H9 (cell line): ENCODE measurements around the gene L3MBTL4. TPM values are rescaled to one million over a fixed set of nuclear protein-coding genes. Genes with fewer than 3 reads are reported as not detected.

ENCODE experiments used
- DNase-seq: peaks from one replicate; pipeline ENCODE4 v3.0.0-alpha.2; 2017
- H2AFZ ChIP-seq: one replicate; pipeline ENCODE4 v1.6.1; 2013; ENCODE audit warnings: mild to moderate bottlenecking, low read length, control low read depth, moderate library complexity
- H2AK5ac ChIP-seq: 2 replicates; pipeline ENCODE4 v1.6.1; 2013; ENCODE audit warnings: low read length, control low read depth, mixed read lengths; ENCODE audit not compliant: insufficient read length
- H2BK120ac ChIP-seq: one replicate; pipeline ENCODE4 v1.6.1; 2013; ENCODE audit warnings: low read depth, mild to moderate bottlenecking, low read length, control low read depth, inconsistent platforms; ENCODE audit not compliant: poor library complexity, severe bottlenecking
- H2BK12ac ChIP-seq: 2 replicates; pipeline ENCODE4 v1.6.1; 2013; ENCODE audit warnings: low read length, control low read depth, mixed read lengths, low read depth; ENCODE audit not compliant: insufficient read length
- H2BK15ac ChIP-seq: 2 replicates; pipeline ENCODE4 v1.6.1; 2013; ENCODE audit warnings: low read depth, low read length, control low read depth
- H2BK20ac ChIP-seq: one replicate; pipeline ENCODE4 v1.6.1; 2013; ENCODE audit warnings: low read depth, mild to moderate bottlenecking, low read length, control low read depth, inconsistent platforms; ENCODE audit not compliant: poor library complexity, severe bottlenecking
- H2BK5ac ChIP-seq: 2 replicates; pipeline ENCODE4 v1.6.1; 2013; ENCODE audit warnings: low read length, control low read depth, mixed read lengths; ENCODE audit not compliant: insufficient read length
- H3K14ac ChIP-seq: 2 replicates; pipeline ENCODE4 v1.6.1; 2013; ENCODE audit warnings: low read length, control low read depth; ENCODE audit not compliant: insufficient read depth
- H3K18ac ChIP-seq: 2 replicates; pipeline ENCODE4 v1.6.1; 2013; ENCODE audit warnings: low read depth, mild to moderate bottlenecking, mixed read lengths, low read length, control low read depth; ENCODE audit not compliant: insufficient read length
- H3K23ac ChIP-seq: 2 replicates; pipeline ENCODE4 v1.6.1; 2013; ENCODE audit warnings: low read length, control low read depth, mixed read lengths, low read depth; ENCODE audit not compliant: insufficient read length
- H3K23me2 ChIP-seq: 2 replicates; pipeline ENCODE4 v1.6.1; 2013; ENCODE audit warnings: low read depth, mild to moderate bottlenecking, mixed read lengths, low read length, control low read depth; ENCODE audit not compliant: insufficient read length, poor library complexity, severe bottlenecking
- H3K27ac ChIP-seq: 2 replicates; pipeline ENCODE4 v1.5.1; 2013; ENCODE audit warnings: low read length, control low read depth, mixed read lengths, low read depth; ENCODE audit not compliant: insufficient read length
- H3K27me3 ChIP-seq: 2 replicates; pipeline ENCODE4 v1.6.1; 2013; ENCODE audit warnings: low read length, control low read depth, inconsistent platforms; ENCODE audit not compliant: insufficient read depth
- H3K4ac ChIP-seq: 2 replicates; pipeline ENCODE4 v1.6.1; 2013; ENCODE audit warnings: low read depth, mild to moderate bottlenecking, control low read depth, inconsistent platforms, low read length, moderate library complexity
- H3K4me1 ChIP-seq: 2 replicates; pipeline ENCODE4 v1.6.1; 2013; ENCODE audit warnings: low read length, control low read depth, inconsistent platforms; ENCODE audit not compliant: insufficient read depth
- H3K4me2 ChIP-seq: 2 replicates; pipeline ENCODE4 v1.6.1; 2013; ENCODE audit warnings: low read length, control low read depth, mixed read lengths; ENCODE audit not compliant: insufficient read length, insufficient read depth
- H3K56ac ChIP-seq: 2 replicates; pipeline ENCODE4 v1.6.1; 2013; ENCODE audit warnings: low read depth, mild to moderate bottlenecking, mixed read lengths, low read length, control low read depth; ENCODE audit not compliant: insufficient read length
- H3K79me1 ChIP-seq: 2 replicates; pipeline ENCODE4 v1.6.1; 2013; ENCODE audit warnings: low read depth, mild to moderate bottlenecking, moderate library complexity, low read length, control low read depth, inconsistent platforms; ENCODE audit not compliant: insufficient read depth, poor library complexity, severe bottlenecking
- H3K79me2 ChIP-seq: 2 replicates; pipeline ENCODE4 v1.6.1; 2013; ENCODE audit warnings: low read length, control low read depth, inconsistent platforms; ENCODE audit not compliant: insufficient read depth
- H3K9ac ChIP-seq: 2 replicates; pipeline ENCODE4 v1.6.1; 2013; ENCODE audit warnings: low read length, control low read depth, mixed read lengths; ENCODE audit not compliant: insufficient read length; ENCODE audit errors: extremely low read depth
- H3K9me3 ChIP-seq: one replicate; pipeline ENCODE4 v1.6.1; 2013; ENCODE audit warnings: low read depth, low read length, inconsistent platforms; ENCODE audit not compliant: control insufficient read depth
- H3T11ph ChIP-seq: one replicate; pipeline ENCODE4 v1.6.1; 2013; ENCODE audit warnings: mild to moderate bottlenecking, low read length, control low read depth, inconsistent platforms
- H4K20me1 ChIP-seq: one replicate; pipeline ENCODE4 v1.6.1; 2013; ENCODE audit not compliant: control insufficient read depth, insufficient read length, insufficient read depth
- H4K5ac ChIP-seq: 2 replicates; pipeline ENCODE4 v1.6.1; 2013; ENCODE audit warnings: low read depth, mild to moderate bottlenecking, mixed read lengths, low read length, control low read depth; ENCODE audit not compliant: insufficient read length
- H4K8ac ChIP-seq: replicated peaks from 2 replicates; pipeline ENCODE4 v1.6.1; 2013; ENCODE audit warnings: low read length, control low read depth, mixed read lengths, low read depth; ENCODE audit not compliant: insufficient read length
- H4K91ac ChIP-seq: 2 replicates; pipeline ENCODE4 v1.6.1; 2013; ENCODE audit warnings: low read depth, mild to moderate bottlenecking, moderate library complexity, mixed read lengths, low read length, control low read depth; ENCODE audit not compliant: insufficient read length
- H3K27ac Mint-ChIP-seq, 3 experiments: 2 replicates in 2 of 3; 3 replicates in 1 of 3; pipeline ENCODE4 v1.8.0; 2020 to 2021; ENCODE audit warnings: mixed read lengths in 3 of 3, mild to moderate bottlenecking in 1 of 3, moderate library complexity in 1 of 3
- H3K27me3 Mint-ChIP-seq: 2 replicates; pipeline ENCODE4 v1.8.0; 2021; ENCODE audit warnings: low read depth, mild to moderate bottlenecking, moderate library complexity, mixed read lengths
- H3K36me3 Mint-ChIP-seq, 3 experiments: 2 replicates in 2 of 3; 3 replicates in 1 of 3; pipeline ENCODE4 v1.8.0; 2020 to 2021; ENCODE audit warnings: low read depth in 3 of 3, mixed read lengths in 3 of 3; ENCODE audit not compliant: insufficient read depth in 1 of 3
- H3K4me1 Mint-ChIP-seq, 2 experiments: 2 replicates each; pipeline ENCODE4 v1.8.0; 2020; ENCODE audit warnings: mixed read lengths in 2 of 2
- H3K4me3 Mint-ChIP-seq, 2 experiments: 2 replicates in 1 of 2; 3 replicates in 1 of 2; pipeline ENCODE4 v1.8.0; 2020 to 2021; ENCODE audit warnings: mild to moderate bottlenecking in 2 of 2, mixed read lengths in 2 of 2, moderate library complexity in 1 of 2
- H3K9me3 Mint-ChIP-seq, 2 experiments: 2 replicates in 1 of 2; 3 replicates in 1 of 2; pipeline ENCODE4 v1.8.0; 2020; ENCODE audit warnings: mild to moderate bottlenecking in 2 of 2, mixed read lengths in 2 of 2, moderate library complexity in 1 of 2
- CTCF ChIP-seq: fragments of 200-600 bp; sonication (generic); conservative IDR thresholded peaks from 3 replicates; pipeline ENCODE4 v1.8.0; 2021; ENCODE audit warnings: antibody characterized with exemption, mild to moderate bottlenecking
- WGBS: extraction: QIAGEN DNeasy Blood & Tissue Kit; methylation state at CpG from one replicate; pipeline ENCODE4 v1.1.7; 2013; ENCODE audit warnings: missing lambda C conversion rate, low lambda C conversion rate, mixed read lengths; ENCODE audit not compliant: insufficient read length; ENCODE audit errors: extremely low coverage; 5-methylcytosine and 5-hydroxymethylcytosine counted together
- total RNA-seq: library from RNA; stranded (reverse); gene quantifications from 2 replicates; pipeline ENCODE4 v1.2.1, GENCODE V29; 2021

The L3MBTL4 gene
- total RNA-seq, 1 experiment from 2014 or later = 1.9 TPM

- no peaks in the 10 kb centered on the region for H3K79me1 ChIP-seq
- no peak overlapping the region for H2AFZ ChIP-seq
- no peak overlapping the region for H3K14ac ChIP-seq
- H4K20me1 ChIP-seq = no peaks in the 10 kb centered on the region
- no peak overlapping the region for H3K4ac ChIP-seq
- TF ChIP-seq CTCF = no peak
- Mint-ChIP-seq H3K36me3 (no peaks in the 10 kb centered on the region), H3K27me3 (no peaks in the 10 kb centered on the region), H3K4me1 (peaks cover 11 to 14% of the 10 kb centered on the region in 2 experiments), H3K27ac (no peak overlapping the region), H3K9me3 (no peaks in the 10 kb centered on the region), H3K4me3 (no peak overlapping the region)
- WGBS = no CpG with 5 or more reads among the region's 4 CpGs
- H3K27ac ChIP-seq = no peak overlapping the region
- H3K23me2 ChIP-seq = no peaks in the 10 kb centered on the region
- H3K27me3 ChIP-seq = no peaks in the 10 kb centered on the region
- peaks cover 5% of the 10 kb centered on the region; the same call in 1 of the 2 replicates for H3K4me1 ChIP-seq
- H3K18ac ChIP-seq = no peak overlapping the region
- H3T11ph ChIP-seq = no peak overlapping the region
- H3K9ac ChIP-seq = no peak overlapping the region
- no peak overlapping the region for H4K91ac ChIP-seq
- H3K4me2 ChIP-seq = no peak overlapping the region
- H2AK5ac ChIP-seq = no peak overlapping the region
- H3K23ac ChIP-seq = no peak overlapping the region
- H3K9me3 ChIP-seq = no peaks in the 10 kb centered on the region
- no peak overlapping the region for H2BK120ac ChIP-seq
- H2BK15ac ChIP-seq = no peak overlapping the region
- no peak overlapping the region for H3K56ac ChIP-seq
- no peak overlapping the region for H2BK5ac ChIP-seq
- no peaks in the 10 kb centered on the region for H3K79me2 ChIP-seq
- DNase-seq = no peak
- H2BK12ac ChIP-seq = no peak overlapping the region
- H4K8ac ChIP-seq = no peak overlapping the region
- no peak overlapping the region for H2BK20ac ChIP-seq
- no peak overlapping the region for H4K5ac ChIP-seq
Measured at GRCh38 chr18:6115710-6116109, 299.0 kb downstream of the L3MBTL4 start.
